GM21786 (cell line): ENCODE data around the gene WNT2.
"Not testable (repeated sequence)": the region's sequence is repeated elsewhere in the genome, so short reads cannot be mapped to it uniquely, and the experiment has no call there.

Experiments used
- ATAC-seq: cut with Tn5 transposase; IDR thresholded peaks from one replicate; pipeline ENCODE4 v1.9.1; 2021; ENCODE audit not compliant: unreplicated experiment

The WNT2 gene

DNA sequence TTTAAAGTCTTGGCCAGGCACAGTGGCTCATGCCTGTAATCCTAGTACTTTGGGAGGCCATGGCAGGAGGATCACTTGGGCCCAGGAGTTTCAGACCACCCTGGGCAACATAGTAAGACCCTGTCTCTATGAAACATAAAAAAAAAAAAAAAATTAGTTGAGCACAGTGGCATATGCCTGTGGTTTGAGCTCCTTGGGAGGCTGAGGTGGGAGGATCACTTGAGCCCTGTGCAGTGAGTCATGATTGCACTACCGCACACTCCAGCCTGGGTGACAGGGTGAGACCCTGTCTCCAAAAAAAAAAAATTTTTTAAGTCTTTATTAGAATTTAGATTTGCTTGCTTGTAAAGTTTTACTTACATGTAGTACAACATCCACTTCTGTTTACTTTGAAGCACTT lies 14.0 kb downstream of the WNT2 start:
- no peak for ATAC-seq

DNA sequence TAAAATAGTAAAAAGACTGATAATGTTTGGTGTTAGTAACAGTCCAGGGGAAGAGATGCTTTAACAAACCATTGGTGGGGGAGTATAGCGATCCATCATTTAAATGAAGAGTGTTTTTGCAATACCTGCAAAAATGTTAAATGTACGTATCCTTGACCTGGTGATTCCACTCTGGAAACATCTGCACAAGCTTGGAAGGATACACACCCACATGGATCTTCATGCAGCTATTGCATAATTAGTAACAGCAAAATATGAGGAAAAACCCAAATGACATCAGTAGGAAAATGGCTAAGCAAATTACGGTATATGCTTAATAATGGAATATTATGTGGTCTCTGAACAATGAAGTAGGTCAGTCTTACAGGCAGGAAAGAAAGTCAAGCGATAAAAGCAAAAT lies 20.5 kb downstream of the WNT2 start:
- ATAC-seq: no peak

DNA sequence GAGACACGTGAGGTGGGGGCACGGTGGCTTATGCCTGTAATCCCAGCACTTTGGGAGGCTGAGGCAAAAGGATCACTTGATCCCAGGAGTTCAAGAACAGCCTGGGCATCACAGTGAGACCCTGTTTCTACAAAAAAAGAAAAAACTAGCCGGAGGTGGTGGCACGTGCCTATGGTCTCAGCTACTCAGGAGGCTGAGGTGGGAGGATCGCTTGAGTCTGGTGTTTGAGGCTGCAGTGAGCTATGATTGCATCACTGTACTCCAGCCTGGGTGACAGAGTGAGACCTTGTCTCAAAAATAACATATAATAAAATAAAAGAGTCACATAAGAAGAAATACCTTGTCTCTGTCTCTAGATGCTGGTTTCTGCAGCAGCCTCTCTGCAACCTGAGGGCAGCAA lies 22.4 kb downstream of the WNT2 start:
- ATAC-seq: not testable (repeated sequence)

DNA sequence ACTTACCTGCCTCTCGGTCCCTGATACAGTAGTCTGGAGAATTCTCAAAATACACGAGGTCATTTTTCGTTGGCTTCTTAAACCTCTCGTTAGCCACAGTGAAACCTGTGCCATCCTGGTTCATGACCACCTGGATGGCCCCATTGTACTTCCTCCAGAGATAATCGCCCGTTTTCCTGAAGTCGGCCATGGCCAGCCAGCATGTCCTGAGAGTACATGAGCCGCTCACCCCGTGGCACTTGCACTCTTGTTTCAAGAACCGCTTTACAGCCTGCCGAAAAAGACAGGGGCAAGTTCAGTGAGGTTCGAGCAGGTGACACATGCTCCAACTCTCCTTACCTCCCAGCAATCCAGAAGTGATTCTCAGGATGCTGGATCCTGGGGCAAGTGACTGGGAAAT lies 25.3 kb downstream of the WNT2 start:
- ATAC-seq: no peak

DNA sequence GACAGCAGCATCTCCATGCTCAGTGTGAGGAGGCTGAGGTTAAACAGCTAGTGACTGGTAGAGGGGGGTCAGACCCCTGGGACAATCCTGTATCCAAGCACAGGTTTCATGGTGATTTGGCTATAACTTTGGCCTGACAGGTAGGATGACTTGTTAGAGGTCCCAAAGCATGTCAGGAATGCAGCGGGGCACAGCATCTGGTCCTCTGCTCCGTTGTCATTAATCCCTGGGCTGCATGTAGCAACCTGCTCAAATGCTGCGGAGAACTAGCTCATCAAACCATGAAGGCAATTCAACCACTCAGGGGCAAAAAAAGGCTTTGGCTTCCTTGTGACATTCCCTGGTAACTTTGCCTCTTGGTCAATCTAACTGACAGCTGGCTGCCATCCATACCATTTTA lies 26.8 kb downstream of the WNT2 start:
- no peak for ATAC-seq

DNA sequence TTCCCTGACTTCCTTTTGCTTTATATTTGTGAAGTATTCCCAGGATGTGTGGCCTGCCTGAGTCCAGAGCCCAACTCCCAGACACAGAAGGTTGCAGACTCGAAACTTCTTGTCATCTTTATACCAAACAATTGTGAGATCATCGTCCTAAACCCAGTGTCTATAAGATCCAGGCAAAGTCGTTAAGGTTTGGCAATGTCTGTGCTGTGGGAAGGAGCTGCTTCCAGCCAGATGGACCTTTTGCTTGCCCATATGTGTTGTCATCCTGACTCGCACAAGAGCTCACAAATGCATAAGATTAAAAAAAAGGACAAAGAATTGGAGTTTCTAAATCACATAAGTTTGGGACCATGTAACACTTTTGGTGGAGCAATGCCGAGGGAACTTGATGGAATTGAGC lies 37.0 kb downstream of the WNT2 start:
- ATAC-seq: no peak

DNA sequence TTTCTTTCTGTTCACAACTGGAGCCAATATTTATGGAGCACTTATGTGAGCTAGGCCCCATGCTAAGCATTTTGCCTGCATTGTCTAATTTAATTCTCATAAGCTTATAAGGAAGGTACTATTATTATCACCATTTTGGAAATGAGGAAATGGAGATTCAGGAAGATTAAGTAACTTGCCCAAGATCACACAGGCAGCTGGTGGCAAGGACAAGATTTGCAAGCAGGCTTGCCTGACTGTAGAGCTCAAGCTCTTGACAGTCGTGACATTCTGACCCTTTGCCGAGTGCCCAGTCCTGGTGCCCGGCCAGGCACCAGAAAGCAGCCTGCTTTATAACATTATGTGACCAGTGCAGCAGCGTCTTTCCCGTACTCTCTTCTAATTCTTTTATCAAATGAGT lies 38.2 kb downstream of the WNT2 start:
- ATAC-seq: no peak

DNA sequence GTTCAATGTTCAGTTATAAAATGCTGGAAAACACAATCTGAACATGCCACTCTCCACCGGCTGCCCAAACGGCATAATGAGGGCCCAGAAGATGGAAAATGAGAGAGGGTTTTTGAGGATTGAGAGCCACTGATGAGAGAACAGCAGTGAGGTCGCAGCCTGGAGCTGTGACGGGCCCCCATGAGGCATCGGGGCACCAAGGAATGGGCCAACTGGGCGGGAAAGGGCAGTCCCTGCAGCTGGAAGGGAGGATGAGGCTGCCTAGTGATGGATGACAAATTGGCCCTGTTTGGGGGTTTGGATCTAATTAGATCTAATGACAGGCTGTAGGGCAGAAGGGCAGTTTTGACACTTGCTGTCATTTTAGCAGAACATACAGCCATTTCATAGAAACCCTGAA lies 39.1 kb downstream of the WNT2 start:
- no peak for ATAC-seq

DNA sequence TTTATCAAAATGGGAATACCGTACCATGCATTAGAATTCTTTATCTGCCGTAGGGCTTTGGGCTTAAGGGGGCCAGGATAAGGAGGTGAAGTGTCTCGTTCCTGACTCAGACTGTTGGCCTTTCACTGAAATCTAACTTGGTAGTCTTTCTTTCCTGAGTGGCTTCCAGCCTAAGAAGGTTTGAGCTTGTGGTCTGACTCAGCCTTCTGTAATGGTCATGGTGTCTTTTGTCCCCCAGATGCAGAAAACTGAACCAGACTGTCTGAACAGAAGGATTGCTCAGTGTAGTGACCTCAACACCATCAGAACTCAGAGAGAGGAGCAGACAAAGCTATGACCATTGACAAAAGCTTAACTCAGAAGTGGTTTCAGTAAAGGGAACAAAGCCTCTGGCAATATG lies 39.5 kb downstream of the WNT2 start:
- ATAC-seq: no peak

DNA sequence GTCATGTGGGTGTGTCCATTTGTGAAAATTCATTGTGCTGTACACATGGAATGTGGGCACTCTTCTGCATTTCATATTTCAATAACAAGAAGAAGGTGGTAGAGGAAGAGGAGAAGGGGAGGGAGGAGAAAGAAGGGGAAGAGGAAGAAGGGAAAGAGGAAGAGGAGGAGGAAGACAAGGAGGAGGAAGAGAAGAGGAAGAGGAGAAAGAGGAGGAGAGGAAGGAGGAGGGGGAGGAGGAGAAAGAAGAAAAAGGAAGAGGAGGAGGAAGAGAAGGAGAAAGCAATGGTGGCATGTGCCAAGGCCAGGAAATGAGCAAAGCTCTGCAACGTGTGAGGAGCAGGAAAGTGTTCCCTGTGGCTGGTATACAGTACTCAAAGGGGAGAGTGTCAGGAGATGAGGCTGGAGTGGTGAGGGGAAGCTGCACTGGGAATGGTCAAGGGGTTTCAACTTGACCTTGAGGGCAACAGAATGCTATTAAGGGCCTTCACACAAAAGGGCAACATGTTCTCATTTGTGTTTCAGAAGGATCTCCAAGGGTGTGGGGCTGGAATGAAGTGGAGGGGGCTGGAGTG lies 40.5 kb downstream of the WNT2 start:
- no peak for ATAC-seq

DNA sequence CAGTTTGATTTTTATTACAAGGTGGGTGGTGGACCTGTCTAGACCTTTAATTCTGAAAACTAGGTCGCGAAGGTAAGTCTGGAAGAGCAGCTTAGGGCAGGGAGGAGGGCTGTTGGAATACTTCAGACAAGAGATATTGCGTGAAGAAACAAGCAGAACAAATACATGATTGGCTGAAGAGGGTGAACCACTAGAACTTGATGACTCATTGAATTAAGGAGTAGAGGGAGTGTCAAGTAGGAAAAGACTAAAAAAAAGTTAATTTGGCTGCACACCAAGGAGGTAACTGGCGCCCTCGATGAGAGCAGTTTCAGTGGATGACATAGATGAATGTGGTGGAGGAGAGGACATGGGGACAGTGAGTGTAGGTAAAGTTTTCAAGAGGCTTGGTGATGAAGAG lies 41.3 kb downstream of the WNT2 start:
- ATAC-seq: no peak

DNA sequence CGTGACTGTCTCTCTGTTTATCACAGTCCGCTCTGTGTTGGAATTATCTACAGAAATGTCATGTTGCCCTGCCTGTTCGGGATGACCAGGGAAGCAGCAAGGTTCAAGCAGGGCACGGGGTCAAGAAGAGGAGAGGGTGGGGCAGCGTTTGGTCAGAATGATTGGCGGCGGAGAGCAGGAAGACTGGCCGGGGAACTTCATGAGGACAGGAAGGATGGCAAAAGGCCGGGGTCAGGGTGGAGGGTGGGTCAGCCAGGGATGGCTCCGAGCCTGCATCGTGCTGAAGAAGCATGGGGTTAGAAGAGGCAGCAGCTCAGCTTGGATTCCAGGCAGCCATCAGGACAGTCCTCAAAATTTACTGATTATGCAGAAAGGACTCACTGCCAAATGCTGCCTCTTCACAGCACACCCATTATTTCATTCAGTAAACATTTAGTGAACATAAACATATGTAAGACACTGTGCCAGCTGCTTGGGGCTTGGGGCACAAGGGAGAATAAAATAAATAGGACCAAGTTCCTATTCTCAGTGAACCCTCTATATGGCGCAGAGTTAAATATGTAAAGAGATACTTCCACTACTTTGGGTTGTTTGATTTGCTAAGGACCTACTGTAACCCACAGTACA lies 42.8 kb downstream of the WNT2 start:
- no peak for ATAC-seq

DNA sequence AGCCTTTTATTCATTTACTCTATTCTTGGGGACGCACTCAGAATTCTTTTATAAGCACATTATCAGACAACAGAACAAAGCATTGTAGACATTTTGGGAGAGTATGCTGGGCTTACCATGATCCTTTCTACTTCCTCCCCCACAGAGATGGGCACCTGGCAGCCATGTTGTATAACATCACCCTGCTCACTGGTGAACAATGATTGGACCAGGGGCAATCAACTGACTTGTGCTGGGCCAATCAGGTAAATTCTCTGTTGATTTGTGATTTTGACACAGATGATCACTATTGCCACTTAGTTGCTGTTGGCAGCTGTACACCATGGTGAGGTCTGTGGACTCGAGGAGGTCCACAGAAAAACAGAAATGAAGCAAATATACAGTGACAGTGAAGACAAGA lies 43.7 kb downstream of the WNT2 start:
- ATAC-seq: no peak

DNA sequence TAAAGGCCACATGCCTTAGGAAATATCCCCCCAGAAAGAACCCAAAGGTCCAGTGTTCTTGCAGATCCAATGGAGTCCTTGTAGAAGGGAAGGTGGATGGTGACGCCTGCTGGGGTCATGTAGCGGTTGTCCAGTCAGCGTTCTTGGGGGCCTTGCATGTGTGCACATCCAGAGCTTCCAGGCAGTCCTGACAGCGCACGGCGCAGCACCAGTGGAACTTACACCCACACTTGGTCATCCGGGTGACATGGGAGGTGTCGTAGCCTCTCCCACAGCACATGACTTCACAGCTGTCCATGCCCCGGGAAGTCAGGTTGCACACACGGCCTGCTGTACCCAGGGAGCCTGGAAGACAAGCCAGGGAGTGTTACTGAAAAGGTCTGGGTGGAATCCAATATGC lies 44.8 kb downstream of the WNT2 start:
- no peak for ATAC-seq

DNA sequence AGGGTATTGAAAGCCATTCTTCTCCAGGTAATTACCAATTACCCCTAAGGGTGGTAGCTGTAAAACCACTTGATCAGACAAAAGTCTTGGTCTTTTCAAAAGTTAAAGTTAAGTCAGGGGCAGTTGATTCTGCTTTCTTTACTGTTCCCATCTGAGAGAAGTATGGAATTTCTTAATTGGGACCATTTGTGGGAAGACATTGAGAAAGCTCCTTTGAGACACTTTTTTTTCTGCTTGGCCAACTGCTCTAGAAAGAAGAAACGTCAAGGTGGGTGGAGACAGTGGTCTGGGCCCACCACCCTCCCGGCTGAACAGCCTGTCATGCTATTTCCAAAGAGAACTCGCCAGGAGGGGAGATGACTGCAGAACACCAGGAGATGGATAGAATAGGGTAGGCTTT lies 45.3 kb downstream of the WNT2 start:
- no peak for ATAC-seq

DNA sequence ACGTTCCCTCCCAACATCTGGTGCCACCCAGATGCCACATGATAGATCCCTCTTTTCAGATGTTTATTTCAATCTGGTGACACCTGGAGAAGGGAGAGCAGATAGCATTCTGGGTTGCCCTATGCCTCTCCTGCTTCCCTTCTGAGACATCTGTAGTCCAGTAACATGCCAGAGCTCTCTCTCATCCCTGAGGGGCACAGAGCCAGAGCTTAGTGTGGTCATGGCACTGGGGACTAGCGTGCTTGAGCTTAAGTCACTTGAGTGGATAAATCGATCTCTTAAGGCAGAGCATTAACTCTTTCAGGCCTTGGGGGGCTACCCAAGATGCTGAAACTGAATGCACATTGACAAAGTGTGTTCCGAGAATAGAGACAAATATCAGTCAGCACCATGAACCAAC lies 47.9 kb downstream of the WNT2 start:
- ATAC-seq: no peak

DNA sequence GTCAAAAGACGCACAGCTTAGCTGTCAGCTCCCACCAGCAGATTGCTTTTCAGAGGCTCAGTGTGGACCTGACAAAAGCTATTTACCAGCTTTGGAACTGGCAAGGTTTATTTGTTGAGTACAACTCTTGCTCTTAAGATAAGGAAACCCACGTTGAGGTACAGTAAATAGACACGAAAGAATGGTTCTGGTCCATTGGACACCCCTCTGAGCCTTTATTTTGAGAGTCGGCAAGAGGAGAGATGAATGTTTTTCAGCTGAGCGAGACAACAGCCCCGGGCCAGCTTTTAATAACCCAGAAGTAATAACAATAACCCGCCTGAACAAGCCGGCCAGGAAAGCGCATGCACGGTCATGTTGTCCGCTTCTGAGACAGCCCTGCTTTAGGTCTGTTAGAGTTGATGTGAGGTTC lies 49.0 kb downstream of the WNT2 start:
- no peak for ATAC-seq

DNA sequence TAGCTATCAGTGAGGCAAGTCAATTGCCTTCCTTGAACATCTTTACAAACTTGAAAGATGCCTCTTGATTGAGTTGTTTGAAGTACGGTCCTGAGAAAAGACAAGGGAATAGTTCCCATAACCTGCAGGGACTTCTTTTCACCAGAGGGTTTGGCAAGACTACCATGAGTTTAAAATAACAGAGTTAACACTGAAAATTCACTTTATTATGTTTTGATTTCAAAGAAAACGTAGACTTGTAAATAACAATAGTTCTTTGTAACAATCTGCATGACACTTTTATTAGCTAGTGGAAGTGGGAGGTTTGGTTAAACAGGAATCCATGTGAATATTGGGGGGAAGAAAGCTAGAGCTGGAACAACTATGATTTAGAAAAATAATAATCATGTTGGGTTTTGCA lies 49.5 kb downstream of the WNT2 start:
- no peak for ATAC-seq

DNA sequence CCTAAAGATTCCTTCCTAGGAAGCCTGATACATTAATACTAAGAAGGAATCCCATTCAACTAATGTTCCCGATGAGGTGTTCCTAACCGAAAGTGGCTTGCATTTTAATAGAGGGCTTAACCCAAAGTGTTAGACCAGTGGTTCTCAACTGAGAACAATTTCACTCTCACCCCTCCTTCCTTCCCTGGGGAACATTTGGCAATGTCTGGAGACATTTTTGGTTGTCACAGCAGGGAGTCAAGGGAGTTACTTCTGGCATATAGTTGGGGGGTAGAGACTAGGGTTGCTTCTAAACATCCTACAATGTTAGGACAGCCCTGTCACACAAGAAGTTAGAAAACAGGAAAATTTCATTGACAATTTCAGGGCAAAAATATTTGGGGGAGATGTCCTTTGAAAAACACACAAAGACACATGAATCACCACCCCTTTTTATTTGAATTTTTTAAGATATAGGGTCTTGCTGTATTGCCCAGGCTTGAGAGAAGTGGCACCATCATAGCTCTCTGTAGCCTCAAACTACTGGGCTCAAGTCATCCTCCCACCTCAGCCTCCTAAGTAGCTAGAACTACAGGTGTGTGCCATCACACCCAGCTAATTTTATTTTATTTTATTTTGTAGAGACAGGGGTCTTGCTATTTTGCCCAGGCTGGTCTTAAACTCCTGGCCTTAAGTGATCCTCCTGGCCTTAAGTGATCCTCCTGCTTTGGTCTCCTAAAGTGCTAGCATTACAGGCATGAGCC lies 50.7 kb downstream of the WNT2 start:
- ATAC-seq: no peak

DNA sequence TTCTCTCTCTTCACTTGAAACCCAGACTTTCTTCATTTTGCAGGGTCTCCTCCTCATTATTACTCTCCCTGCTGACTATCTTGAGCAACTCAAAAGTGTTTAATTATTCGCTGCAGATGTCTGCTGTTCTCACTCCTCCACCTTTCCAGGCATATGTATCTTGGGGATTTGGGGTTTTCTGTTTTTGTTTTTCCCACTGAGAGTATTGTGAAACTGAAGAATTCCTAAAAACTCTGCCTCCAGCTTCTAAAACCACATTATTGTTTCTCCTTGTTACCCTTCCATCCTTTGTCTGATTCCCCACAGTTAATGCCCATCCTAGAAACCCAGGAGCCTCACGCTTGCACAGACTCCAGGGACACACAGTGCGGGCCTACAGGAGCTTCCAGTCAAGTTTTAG lies 51.3 kb downstream of the WNT2 start:
- no peak for ATAC-seq

DNA sequence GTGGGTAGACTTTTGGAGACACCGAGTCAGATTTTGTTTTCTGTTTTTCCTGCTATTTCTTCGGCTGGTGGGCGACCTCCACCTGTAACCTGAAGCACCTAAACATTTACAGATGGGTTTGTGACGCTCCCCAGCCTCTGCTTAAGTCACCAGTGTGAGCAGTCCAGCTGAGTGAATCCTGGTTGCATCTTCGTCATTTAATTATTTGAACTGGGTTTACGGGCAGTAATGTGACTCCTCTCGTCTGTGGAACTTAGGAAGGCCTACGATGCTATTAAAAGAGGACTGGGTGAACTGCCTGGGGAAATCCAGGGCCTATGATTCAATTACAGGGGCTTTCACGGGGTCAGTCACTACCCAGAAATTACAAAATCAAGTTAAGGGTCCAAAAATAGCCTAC lies 52.5 kb downstream of the WNT2 start:
- no peak for ATAC-seq

DNA sequence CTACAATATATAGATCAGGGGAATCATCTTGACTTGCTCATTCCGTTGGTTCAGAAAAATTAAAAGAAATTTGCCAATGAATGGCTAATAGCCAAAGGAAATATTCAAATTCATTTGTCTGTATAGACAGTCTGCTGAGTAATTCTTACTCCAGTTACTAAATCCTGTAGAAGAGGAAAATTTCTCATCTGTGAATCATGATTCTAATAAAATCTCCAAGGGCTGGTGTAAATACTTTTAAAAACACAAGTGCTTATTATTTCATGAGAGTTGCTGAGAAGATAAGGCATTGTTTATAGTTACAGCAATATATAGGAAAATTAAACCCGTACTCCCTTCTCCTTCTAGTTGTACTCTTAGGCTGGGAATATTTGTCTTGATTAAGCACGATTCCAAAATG lies 53.0 kb downstream of the WNT2 start:
- ATAC-seq: no peak

DNA sequence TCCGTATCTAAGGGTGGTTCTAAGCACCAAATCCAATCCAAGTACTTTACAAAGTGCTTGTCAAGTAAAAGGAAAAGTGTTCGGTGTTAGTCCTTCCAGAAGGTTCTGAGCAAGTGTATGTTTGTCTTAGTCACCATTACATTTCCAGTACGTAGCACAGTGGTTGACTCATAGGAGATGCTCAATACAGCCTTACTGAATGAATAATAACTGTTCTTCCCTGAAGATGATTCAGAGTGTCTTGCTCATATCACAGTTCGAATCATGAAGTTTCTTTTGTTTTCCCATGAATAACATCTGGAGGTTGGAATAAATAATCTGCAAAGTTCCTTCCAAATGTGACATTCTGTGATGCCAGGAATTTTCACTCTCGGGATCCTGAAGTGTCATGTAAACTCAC lies 53.4 kb downstream of the WNT2 start:
- no peak for ATAC-seq
